ENCODE data around the gene NEUROD4. TPM values are rescaled to one million over a fixed set of nuclear protein-coding genes. Genes with fewer than 3 reads are reported as not detected.

Gene NEUROD4
- total and polyA plus RNA-seq, 2 experiments from 2014 or later = 0.07 to 0.13 TPM

DNA sequence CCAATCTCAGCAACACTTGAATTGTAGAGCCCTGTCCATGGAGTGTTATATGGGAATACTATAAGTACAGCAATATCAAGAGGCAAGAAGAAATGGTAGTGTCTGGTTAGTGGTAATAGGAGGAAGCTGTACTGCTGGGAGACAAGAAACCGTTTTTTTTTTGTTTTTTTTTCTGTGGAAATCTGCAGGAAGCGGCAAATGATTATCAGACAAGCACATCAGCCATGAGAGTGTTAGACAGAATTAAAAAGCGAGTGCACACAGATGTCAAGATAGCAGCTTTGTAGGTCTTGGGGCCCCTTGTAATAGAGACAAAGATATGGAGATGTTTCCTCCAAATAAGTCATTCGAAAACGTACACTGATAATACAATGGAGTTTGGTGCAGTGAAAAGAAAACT lies 41.9 kb upstream of the NEUROD4 start:
- peaks cover 3% of the 10 kb centered on the region for H3K27me3 Mint-ChIP-seq (ENCODE audit: insufficient read depth, low read depth, poor library complexity)
- H3K27ac ChIP-seq (ENCODE audit: low read depth) = no peak overlapping the region
- H3K4me1 Mint-ChIP-seq = peaks cover 20% of the 10 kb centered on the region
- no peaks in the 10 kb centered on the region for H4K20me1 ChIP-seq (replicated peaks; ENCODE audit: insufficient read depth)
- H3K27ac Mint-ChIP-seq = no peak overlapping the region
- no peaks in the 10 kb centered on the region for H3K36me3 Mint-ChIP-seq (ENCODE audit: low read depth)
- no peaks in the 10 kb centered on the region for H3K9me3 Mint-ChIP-seq
- no peak overlapping the region for H3K4me3 ChIP-seq
- H3K4me3 Mint-ChIP-seq = no peak overlapping the region
- no peaks in the 10 kb centered on the region for H3K36me3 ChIP-seq (ENCODE audit: insufficient read depth)
- H3K9me2 ChIP-seq (ENCODE audit: insufficient read depth) = no peaks in the 10 kb centered on the region
- H3K4me2 ChIP-seq = no peak overlapping the region
- no peaks in the 10 kb centered on the region for H3F3A ChIP-seq (replicated peaks; ENCODE audit: low read depth)
- no peaks in the 10 kb centered on the region for H3K79me2 ChIP-seq (replicated peaks; ENCODE audit: insufficient read depth)
- DNase-seq (ENCODE audit: low spot score) (no peak), ATAC-seq (no peak)
- TF ChIP-seq, protein P1, sequence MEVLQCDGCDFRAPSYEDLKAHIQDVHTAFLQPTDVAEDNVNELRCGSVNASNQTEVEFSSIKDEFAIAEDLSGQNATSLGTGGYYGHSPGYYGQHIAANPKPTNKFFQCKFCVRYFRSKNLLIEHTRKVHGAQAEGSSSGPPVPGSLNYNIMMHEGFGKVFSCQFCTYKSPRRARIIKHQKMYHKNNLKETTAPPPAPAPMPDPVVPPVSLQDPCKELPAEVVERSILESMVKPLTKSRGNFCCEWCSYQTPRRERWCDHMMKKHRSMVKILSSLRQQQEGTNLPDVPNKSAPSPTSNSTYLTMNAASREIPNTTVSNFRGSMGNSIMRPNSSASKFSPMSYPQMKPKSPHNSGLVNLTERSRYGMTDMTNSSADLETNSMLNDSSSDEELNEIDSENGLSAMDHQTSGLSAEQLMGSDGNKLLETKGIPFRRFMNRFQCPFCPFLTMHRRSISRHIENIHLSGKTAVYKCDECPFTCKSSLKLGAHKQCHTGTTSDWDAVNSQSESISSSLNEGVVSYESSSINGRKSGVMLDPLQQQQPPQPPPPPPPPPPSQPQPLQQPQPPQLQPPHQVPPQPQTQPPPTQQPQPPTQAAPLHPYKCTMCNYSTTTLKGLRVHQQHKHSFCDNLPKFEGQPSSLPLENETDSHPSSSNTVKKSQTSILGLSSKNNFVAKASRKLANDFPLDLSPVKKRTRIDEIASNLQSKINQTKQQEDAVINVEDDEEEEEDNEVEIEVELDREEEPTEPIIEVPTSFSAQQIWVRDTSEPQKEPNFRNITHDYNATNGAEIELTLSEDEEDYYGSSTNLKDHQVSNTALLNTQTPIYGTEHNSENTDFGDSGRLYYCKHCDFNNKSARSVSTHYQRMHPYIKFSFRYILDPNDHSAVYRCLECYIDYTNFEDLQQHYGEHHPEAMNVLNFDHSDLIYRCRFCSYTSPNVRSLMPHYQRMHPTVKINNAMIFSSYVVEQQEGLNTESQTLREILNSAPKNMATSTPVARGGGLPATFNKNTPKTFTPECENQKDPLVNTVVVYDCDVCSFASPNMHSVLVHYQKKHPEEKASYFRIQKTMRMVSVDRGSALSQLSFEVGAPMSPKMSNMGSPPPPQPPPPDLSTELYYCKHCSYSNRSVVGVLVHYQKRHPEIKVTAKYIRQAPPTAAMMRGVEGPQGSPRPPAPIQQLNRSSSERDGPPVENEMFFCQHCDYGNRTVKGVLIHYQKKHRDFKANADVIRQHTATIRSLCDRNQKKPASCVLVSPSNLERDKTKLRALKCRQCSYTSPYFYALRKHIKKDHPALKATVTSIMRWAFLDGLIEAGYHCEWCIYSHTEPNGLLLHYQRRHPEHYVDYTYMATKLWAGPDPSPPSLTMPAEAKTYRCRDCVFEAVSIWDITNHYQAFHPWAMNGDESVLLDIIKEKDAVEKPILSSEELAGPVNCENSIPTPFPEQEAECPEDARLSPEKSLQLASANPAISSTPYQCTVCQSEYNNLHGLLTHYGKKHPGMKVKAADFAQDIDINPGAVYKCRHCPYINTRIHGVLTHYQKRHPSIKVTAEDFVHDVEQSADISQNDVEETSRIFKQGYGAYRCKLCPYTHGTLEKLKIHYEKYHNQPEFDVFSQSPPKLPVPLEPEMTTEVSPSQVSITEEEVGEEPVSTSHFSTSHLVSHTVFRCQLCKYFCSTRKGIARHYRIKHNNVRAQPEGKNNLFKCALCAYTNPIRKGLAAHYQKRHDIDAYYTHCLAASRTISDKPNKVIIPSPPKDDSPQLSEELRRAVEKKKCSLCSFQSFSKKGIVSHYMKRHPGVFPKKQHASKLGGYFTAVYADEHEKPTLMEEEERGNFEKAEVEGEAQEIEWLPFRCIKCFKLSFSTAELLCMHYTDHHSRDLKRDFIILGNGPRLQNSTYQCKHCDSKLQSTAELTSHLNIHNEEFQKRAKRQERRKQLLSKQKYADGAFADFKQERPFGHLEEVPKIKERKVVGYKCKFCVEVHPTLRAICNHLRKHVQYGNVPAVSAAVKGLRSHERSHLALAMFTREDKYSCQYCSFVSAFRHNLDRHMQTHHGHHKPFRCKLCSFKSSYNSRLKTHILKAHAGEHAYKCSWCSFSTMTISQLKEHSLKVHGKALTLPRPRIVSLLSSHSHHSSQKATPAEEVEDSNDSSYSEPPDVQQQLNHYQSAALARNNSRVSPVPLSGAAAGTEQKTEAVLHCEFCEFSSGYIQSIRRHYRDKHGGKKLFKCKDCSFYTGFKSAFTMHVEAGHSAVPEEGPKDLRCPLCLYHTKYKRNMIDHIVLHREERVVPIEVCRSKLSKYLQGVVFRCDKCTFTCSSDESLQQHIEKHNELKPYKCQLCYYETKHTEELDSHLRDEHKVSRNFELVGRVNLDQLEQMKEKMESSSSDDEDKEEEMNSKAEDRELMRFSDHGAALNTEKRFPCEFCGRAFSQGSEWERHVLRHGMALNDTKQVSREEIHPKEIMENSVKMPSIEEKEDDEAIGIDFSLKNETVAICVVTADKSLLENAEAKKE (CRISPR knock-in tag; IDR thresholded peaks at IDR 0.05) = no peak
- TF ChIP-seq EZH2phosphoT487 (IDR thresholded peaks at IDR 0.05; ENCODE audit: unreplicated experiment) = no peak
- no peak for TF ChIP-seq ZNF331 (CRISPR knock-in tag; IDR thresholded peaks at IDR 0.05; ENCODE audit: low read depth)
- TF ChIP-seq NANOG (IDR thresholded peaks at IDR 0.05; ENCODE audit: borderline replicate concordance) = no peak
- TF ChIP-seq STAT1 (IDR thresholded peaks at IDR 0.05; ENCODE audit: unreplicated experiment) = no peak
- no peak for TF ChIP-seq ZNF114 (CRISPR knock-in tag; IDR thresholded peaks at IDR 0.05)
- TF ChIP-seq JUNB (IDR thresholded peaks at IDR 0.05; ENCODE audit: unreplicated experiment) = no peak
- peaks cover 13% of the 10 kb centered on the region; the same call in 1 of the 2 replicates for H3K4me1 ChIP-seq (ENCODE audit: insufficient read depth)
- H2AFZ ChIP-seq = no peak overlapping the region; the same call in 1 of the 2 replicates
- no peaks in the 10 kb centered on the region for H3K27me3 ChIP-seq (ENCODE audit: insufficient read depth)

DNA sequence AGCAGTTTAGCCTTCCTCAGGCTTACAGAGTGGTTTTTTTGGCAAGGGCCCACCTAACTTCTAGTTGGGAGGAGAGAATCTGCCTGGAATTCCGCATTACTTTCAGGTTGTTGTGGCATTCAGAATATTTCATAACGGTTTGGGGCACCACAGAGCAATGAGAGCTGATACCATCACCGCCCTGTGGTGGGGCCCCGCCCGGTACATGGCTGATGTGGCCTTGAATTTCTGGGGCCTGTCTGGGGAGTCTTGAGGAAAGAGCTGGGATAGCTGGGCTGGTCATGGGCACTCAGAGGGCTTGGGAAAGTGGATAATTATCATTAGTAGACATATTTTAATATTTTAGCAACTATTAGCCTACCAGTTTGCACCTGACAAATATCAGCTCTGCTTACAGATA lies 39.4 kb upstream of the NEUROD4 start:
- Mint-ChIP-seq H3K4me3 (no peak overlapping the region), H3K36me3 (ENCODE audit: low read depth) (no peaks in the 10 kb centered on the region), H3K27ac (no peak overlapping the region), H3K27me3 (ENCODE audit: insufficient read depth, low read depth, poor library complexity) (peaks cover 1% of the 10 kb centered on the region), H3K4me1 (peaks cover 18% of the 10 kb centered on the region), H3K9me3 (no peaks in the 10 kb centered on the region)
- no peaks in the 10 kb centered on the region for H3F3A ChIP-seq (replicated peaks; ENCODE audit: low read depth)
- DNase-seq (ENCODE audit: low spot score) = no peak
- no peak for TF ChIP-seq JUNB (IDR thresholded peaks at IDR 0.05; ENCODE audit: unreplicated experiment)
- no peak for ATAC-seq
- no peak overlapping the region for H3K27ac ChIP-seq (ENCODE audit: low read depth)
- no peak overlapping the region for H3K4me3 ChIP-seq
- H3K4me1 ChIP-seq (ENCODE audit: insufficient read depth) = peaks cover 13% of the 10 kb centered on the region; the same call in 1 of the 2 replicates
- H4K20me1 ChIP-seq (replicated peaks; ENCODE audit: insufficient read depth) = no peaks in the 10 kb centered on the region
- H2AFZ ChIP-seq = no peak overlapping the region
- no peaks in the 10 kb centered on the region for H3K36me3 ChIP-seq (ENCODE audit: insufficient read depth)
- H3K27me3 ChIP-seq (ENCODE audit: insufficient read depth) = no peaks in the 10 kb centered on the region
- H3K9me2 ChIP-seq (ENCODE audit: insufficient read depth) = no peaks in the 10 kb centered on the region
- no peak overlapping the region for H3K4me2 ChIP-seq
- H3K79me2 ChIP-seq (replicated peaks; ENCODE audit: insufficient read depth) = no peaks in the 10 kb centered on the region
